Spleen (tissue), 7 donors: ENCODE measurements around the gene IL17RB.

Experiments used
- POLR2A ChIP-seq, 3 donors: fragments of 450-650 bp; IDR thresholded peaks; one replicate each; pipeline ENCODE4 v1.5.1; 2017; ENCODE audit warnings: antibody characterized with exemption in 3 of 3, mild to moderate bottlenecking in 1 of 3
- POLR2AphosphoS5 ChIP-seq, 3 donors: sonication (generic); formaldehyde crosslinking; IDR thresholded peaks; one replicate each; pipeline ENCODE4 v1.5.1; 2017; ENCODE audit warnings: antibody characterized with exemption in 3 of 3
- TF ChIP-seq, protein P1 (sequence below), 11 experiments: fragments of 200-600 bp in 7 of 11; fragments of 450-650 bp in 4 of 11; sonication (generic) in 4 of 11; IDR thresholded peaks in 8 of 11; conservative IDR thresholded peaks in 3 of 11; 1 replicate in 7 of 11; 2 replicates in 4 of 11; pipeline versions ENCODE4 v1.4.0 to v1.8.0; 2016 to 2021; ENCODE audit warnings: antibody characterized with exemption in 11 of 11, inconsistent platforms in 4 of 11, mild to moderate bottlenecking in 1 of 11
- donor health status: DM: no; HTN: no; CAD: no; lungs with moderate emphysema.
- donor health status: DM: no; HTN: no; CAD: no.
- donor health status: DM: no; HTN: no; CAD: no.

DNA sequence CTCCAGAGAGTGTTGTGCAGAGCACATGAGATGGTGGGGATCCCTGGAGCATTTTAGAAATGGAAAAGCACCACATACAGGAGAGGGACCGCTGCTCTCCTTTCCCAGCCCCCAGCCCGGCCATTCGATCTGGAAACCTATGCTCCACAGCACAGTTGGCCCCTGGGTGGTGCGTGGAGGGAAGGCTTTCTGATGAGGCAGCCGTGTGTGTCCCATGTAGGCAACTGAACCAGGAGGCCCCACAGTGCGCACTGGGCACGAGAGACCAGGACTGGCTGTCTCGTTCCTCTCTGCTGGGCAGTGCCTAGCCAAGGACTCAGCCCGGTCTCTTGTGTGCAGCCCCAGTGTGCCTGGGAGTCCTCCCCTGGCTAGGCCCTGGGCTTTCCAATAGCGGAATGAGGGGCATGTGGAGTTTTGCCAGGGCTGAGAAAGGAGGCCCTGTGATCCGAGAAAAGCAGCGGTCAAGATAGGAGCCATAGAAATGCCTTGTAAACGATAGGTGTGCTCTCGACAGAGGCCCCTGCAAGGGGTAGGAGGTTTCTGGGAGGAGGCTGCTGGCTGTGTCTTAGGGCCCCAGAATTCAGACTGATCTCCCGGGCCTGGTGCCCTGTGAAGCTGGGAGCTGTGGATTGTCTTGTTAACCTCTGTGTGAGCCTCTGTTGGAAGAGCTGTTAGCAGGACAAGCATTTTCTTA, 39.1 kb upstream of the IL17RB start:
- TF ChIP-seq, protein P1, sequence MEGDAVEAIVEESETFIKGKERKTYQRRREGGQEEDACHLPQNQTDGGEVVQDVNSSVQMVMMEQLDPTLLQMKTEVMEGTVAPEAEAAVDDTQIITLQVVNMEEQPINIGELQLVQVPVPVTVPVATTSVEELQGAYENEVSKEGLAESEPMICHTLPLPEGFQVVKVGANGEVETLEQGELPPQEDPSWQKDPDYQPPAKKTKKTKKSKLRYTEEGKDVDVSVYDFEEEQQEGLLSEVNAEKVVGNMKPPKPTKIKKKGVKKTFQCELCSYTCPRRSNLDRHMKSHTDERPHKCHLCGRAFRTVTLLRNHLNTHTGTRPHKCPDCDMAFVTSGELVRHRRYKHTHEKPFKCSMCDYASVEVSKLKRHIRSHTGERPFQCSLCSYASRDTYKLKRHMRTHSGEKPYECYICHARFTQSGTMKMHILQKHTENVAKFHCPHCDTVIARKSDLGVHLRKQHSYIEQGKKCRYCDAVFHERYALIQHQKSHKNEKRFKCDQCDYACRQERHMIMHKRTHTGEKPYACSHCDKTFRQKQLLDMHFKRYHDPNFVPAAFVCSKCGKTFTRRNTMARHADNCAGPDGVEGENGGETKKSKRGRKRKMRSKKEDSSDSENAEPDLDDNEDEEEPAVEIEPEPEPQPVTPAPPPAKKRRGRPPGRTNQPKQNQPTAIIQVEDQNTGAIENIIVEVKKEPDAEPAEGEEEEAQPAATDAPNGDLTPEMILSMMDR (IDR thresholded peaks at IDR 0.05 in 8 of 11, conservative IDR thresholded peaks at IDR 0.05 in 3 of 11), result no peak
- TF ChIP-seq POLR2A (IDR thresholded peaks at IDR 0.05) (no peak), POLR2AphosphoS5 (IDR thresholded peaks at IDR 0.05) (no peak)
